GM12874 (cell line): ENCODE measurements around the gene SCYGR6.

ENCODE experiments used
- CTCF ChIP-seq: IDR thresholded peaks from 2 replicates; pipeline ENCODE4 v1.5.1; 2011; ENCODE audit warnings: low read depth, mild to moderate bottlenecking, control low read depth, low read length, moderate library complexity; ENCODE audit not compliant: insufficient read depth

The SCYGR6 gene, protein sequence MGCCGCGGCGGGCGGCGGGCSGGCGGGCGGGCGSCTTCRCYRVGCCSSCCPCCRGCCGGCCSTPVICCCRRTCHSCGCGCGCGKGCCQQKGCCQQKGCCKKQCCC

DNA sequence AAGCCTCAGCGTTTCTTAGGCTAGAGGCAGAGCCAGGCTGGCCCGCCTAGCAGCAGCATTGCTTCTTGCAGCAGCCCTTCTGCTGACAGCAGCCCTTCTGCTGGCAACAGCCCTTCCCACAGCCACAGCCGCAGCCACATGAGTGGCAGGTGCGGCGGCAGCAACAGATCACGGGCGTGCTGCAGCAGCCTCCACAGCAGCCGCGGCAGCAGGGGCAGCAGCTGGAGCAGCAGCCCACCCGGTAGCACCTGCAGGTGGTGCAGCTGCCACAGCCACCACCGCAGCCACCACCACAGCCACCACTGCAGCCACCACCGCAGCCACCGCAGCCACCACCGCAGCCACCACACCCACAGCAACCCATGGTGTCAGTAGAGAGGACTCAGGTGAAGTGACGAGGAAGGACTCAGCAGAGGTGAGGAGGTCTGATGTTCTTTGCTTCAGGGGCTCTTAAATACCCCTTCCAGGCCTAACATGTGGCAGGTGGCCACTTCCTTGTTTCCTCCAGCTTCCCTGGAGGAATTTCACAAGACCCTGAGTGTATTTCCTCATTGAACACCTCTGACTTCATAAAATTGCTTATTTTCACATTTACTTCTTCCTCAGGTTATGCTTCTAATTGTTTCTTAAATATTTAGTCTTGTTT lies at the start of gene SCYGR6:
SCYGR6 (minus strand) TSS at position 364 of the 646 bp plus-strand sequence; CDS start at position 364, 0 bp downstream.
- TF ChIP-seq CTCF: no peak

- peak; percentile 32; the same call in 1 of the 2 replicates for TF ChIP-seq CTCF
These were observed 49.6 kb upstream of the SCYGR6 start for GRCh38 chr2:227774011-227774624.

DNA sequence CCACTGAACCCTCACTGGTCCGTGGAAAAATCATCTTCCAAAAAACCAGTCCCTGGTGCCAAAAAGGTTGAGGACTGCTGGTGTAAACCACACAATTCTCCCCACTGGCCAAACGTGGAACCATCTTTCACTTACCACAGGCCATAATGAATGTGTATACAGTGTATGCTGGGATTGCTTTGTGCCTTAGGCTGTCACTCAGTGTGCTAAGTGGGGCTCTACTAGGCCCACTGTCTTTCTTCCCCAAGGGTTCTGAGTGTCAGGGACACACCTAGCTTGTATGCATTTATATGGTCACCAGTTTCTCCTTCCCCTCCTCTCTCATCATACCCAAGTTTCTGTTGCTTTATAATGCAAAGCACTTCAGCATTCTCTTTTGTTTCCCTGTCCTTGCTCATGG lies 48.4 kb upstream of the SCYGR6 start:
- no peak for TF ChIP-seq CTCF

GRCh38 chr2:227772197-227772661 lies 47.7 kb upstream of the SCYGR6 start:
- TF ChIP-seq CTCF: no peak

- TF ChIP-seq CTCF: no peak
These were observed 43.3 kb upstream of the SCYGR6 start for GRCh38 chr2:227767830-227768229.

GRCh38 chr2:227766373-227766883 lies 41.9 kb upstream of the SCYGR6 start:
- peak; percentile 81 for TF ChIP-seq CTCF

- TF ChIP-seq CTCF: no peak
These were observed 41.3 kb upstream of the SCYGR6 start for GRCh38 chr2:227765788-227766372.
